IMR-90 (cell line): ENCODE results near the gene TMEM132A. TPM values are rescaled to one million over a fixed set of nuclear protein-coding genes. Genes with fewer than 3 reads are reported as not detected.

ENCODE experiments used
- ATAC-seq: fragments of 200-7000 bp; cut with Tn5 transposase; 2 replicates; pipeline ENCODE4 v1.9.1; 2020; ENCODE audit warnings: low read depth, mild to moderate bottlenecking, moderate library complexity
- BruUV-seq: library from RNA; stranded (reverse); fragments of 400-500 nt; replicated peaks from 2 replicates; lab custom pipeline; 2021; lab: Mats Ljungman, UMichigan
- CTCF ChIA-PET: fragments of 300-600 bp; formaldehyde crosslinking; extraction: SDS; loops from one replicate; lab custom pipeline; 2021; ENCODE audit warnings: antibody characterized with exemption; lab: Yijun Ruan, JAX
- POLR2A ChIA-PET: fragments of 300-600 bp; sonication (Branson Sonifier 250); formaldehyde crosslinking; loops from one replicate; lab custom pipeline; 2022; ENCODE audit warnings: antibody characterized with exemption; ENCODE audit not compliant: unreplicated experiment; lab: Charles Lee
- DNase-seq: peaks from one replicate; pipeline ENCODE4 v3.0.0; 2013
- H2AFZ ChIP-seq: replicated peaks from 2 replicates; pipeline ENCODE3; 2013; ENCODE audit warnings: low read length, mild to moderate bottlenecking; ENCODE audit not compliant: poor library complexity
- H2AK5ac ChIP-seq: 2 replicates; pipeline ENCODE4 v1.6.1; 2013; ENCODE audit warnings: low read depth, low read length, inconsistent platforms
- H2AK9ac ChIP-seq: replicated peaks from 2 replicates; pipeline ENCODE3; 2013; ENCODE audit warnings: mild to moderate bottlenecking, low read depth, low read length, moderate library complexity; ENCODE audit not compliant: poor library complexity
- H2BK120ac ChIP-seq: 2 replicates; pipeline ENCODE4 v1.6.1; 2013; ENCODE audit warnings: low read depth, low read length, inconsistent platforms
- H2BK15ac ChIP-seq: 3 replicates; pipeline ENCODE4 v1.6.1; 2013; ENCODE audit warnings: low read depth, low read length, inconsistent platforms
- H2BK20ac ChIP-seq: 2 replicates; pipeline ENCODE4 v1.6.1; 2013; ENCODE audit warnings: low read depth, mild to moderate bottlenecking, inconsistent platforms, low read length, moderate library complexity
- H2BK5ac ChIP-seq: 2 replicates; pipeline ENCODE4 v1.6.1; 2013; ENCODE audit warnings: mild to moderate bottlenecking, low read depth, low read length, inconsistent platforms; ENCODE audit not compliant: poor library complexity, severe bottlenecking
- H3K14ac ChIP-seq: replicated peaks from 2 replicates; pipeline ENCODE4 v1.6.1; 2013; ENCODE audit warnings: low read depth, low read length, inconsistent platforms
- H3K18ac ChIP-seq: 2 replicates; pipeline ENCODE4 v1.6.1; 2013; ENCODE audit warnings: low read depth, low read length, control low read depth
- H3K23ac ChIP-seq: 2 replicates; pipeline ENCODE4 v1.6.1; 2013; ENCODE audit warnings: low read depth, low read length, inconsistent platforms
- H3K27ac ChIP-seq: 2 replicates; pipeline ENCODE4 v1.5.1; 2013; ENCODE audit warnings: mild to moderate bottlenecking, control low read depth, low read length; ENCODE audit not compliant: insufficient read depth
- H3K27me3 ChIP-seq: 2 replicates; pipeline ENCODE4 v1.6.1; 2013; ENCODE audit warnings: low read length; ENCODE audit not compliant: control insufficient read depth, insufficient read depth
- H3K36me3 ChIP-seq: 2 replicates; pipeline ENCODE4 v1.6.1; 2013; ENCODE audit warnings: low read length, mixed read lengths; ENCODE audit not compliant: control insufficient read depth, insufficient read depth
- H3K4ac ChIP-seq: 2 replicates; pipeline ENCODE4 v1.6.1; 2013; ENCODE audit warnings: low read depth, low read length, inconsistent platforms
- H3K4me1 ChIP-seq: 2 replicates; pipeline ENCODE4 v1.6.1; 2013; ENCODE audit warnings: low read length, mixed read lengths; ENCODE audit not compliant: control insufficient read depth, insufficient read depth
- H3K4me2 ChIP-seq: 2 replicates; pipeline ENCODE4 v1.6.1; 2013; ENCODE audit warnings: low read depth, mild to moderate bottlenecking, control low read depth, low read length, moderate library complexity
- H3K4me3 ChIP-seq: 2 replicates; pipeline ENCODE4 v1.5.1; 2013; ENCODE audit warnings: low read depth, mild to moderate bottlenecking, control low read depth, low read length, moderate library complexity; ENCODE audit not compliant: insufficient read depth
- H3K56ac ChIP-seq: 2 replicates; pipeline ENCODE4 v1.6.1; 2013; ENCODE audit warnings: low read length, inconsistent platforms; ENCODE audit not compliant: insufficient read depth; ENCODE audit errors: extremely low read depth
- H3K79me1 ChIP-seq, 2 experiments: 2 replicates each; pipeline ENCODE4 v1.6.1; 2013; ENCODE audit warnings: low read length in 2 of 2, inconsistent platforms in 1 of 2, low read depth in 1 of 2
- H3K9ac ChIP-seq: 2 replicates; pipeline ENCODE4 v1.6.1; 2013; ENCODE audit warnings: low read depth, low read length, control low read depth
- H3K9me1 ChIP-seq: 2 replicates; pipeline ENCODE4 v1.6.1; 2013; ENCODE audit warnings: low read length, inconsistent platforms; ENCODE audit not compliant: insufficient read depth
- H3K9me3 ChIP-seq: 2 replicates; pipeline ENCODE4 v1.6.1; 2013; ENCODE audit warnings: low read length; ENCODE audit not compliant: control insufficient read depth, insufficient read depth
- H4K20me1 ChIP-seq: 2 replicates; pipeline ENCODE4 v1.6.1; 2013; ENCODE audit warnings: low read length, inconsistent platforms; ENCODE audit not compliant: insufficient read depth
- H4K5ac ChIP-seq: 2 replicates; pipeline ENCODE4 v1.6.1; 2013; ENCODE audit warnings: mild to moderate bottlenecking, low read depth, low read length, control low read depth
- H4K8ac ChIP-seq, 2 experiments: 2 replicates each; pipeline ENCODE4 v1.6.1; 2013; ENCODE audit warnings: low read depth in 2 of 2, low read length in 2 of 2, control low read depth in 1 of 2, inconsistent platforms in 1 of 2
- H4K91ac ChIP-seq: 2 replicates; pipeline ENCODE4 v1.6.1; 2013; ENCODE audit warnings: low read depth, low read length, inconsistent platforms; ENCODE audit not compliant: insufficient read depth
- CEBPB ChIP-seq: IDR thresholded peaks from 2 replicates; pipeline ENCODE4 v1.6.1; 2012; ENCODE audit warnings: low read depth, low read length, improper control_type of control experiment
- FOS ChIP-seq: fragments of 150-350 bp; IDR thresholded peaks from 2 replicates; pipeline ENCODE4 v1.6.1; 2016; ENCODE audit warnings: low read depth, low read length
- MXI1 ChIP-seq: IDR thresholded peaks from 2 replicates; pipeline ENCODE4 v1.6.1; 2012; ENCODE audit warnings: low read depth, mild to moderate bottlenecking, low read length, moderate library complexity, borderline replicate concordance
- POLR2A ChIP-seq: IDR thresholded peaks from 2 replicates; pipeline ENCODE4 v1.6.1; 2012; ENCODE audit warnings: mild to moderate bottlenecking, low read depth, low read length
- RAD21 ChIP-seq: IDR thresholded peaks from 2 replicates; pipeline ENCODE4 v1.6.1; 2012; ENCODE audit warnings: low read length, improper control_type of control experiment
- RCOR1 ChIP-seq: IDR thresholded peaks from 2 replicates; pipeline ENCODE4 v1.6.1; 2012; ENCODE audit warnings: mild to moderate bottlenecking, low read length, improper control_type of control experiment; ENCODE audit not compliant: insufficient replicate concordance
- SMC3 ChIP-seq: fragments of 150-350 bp; IDR thresholded peaks from 2 replicates; pipeline ENCODE4 v1.6.1; 2016; ENCODE audit warnings: low read depth, mild to moderate bottlenecking, antibody characterized with exemption, low read length, moderate library complexity
- WGBS, 2 experiments: methylation state at CpG; one replicate each; pipeline versions ENCODE4 v1.1.5 to v1.1.7; 2013; ENCODE audit warnings: missing lambda C conversion rate in 2 of 2; ENCODE audit not compliant: insufficient read length in 1 of 2; ENCODE audit errors: extremely low coverage in 2 of 2; 5-methylcytosine and 5-hydroxymethylcytosine counted together
- dilution Hi-C: fragments of 300-500 bp; cut with HindIII; formaldehyde crosslinking; loops from one replicate; pipeline ENCODE4 v1.14.3; 2018; ENCODE audit warnings: low sequenced_read_pairs; ENCODE audit not compliant: unreplicated experiment
- in situ Hi-C: fragments of 300-500 bp; cut with MboI; formaldehyde crosslinking; loops from 3 replicates; pipeline ENCODE4 v1.14.3; 2019; ENCODE audit warnings: low sequenced_read_pairs, inconsistent platforms, mixed read lengths
- intact Hi-C: fragments of 100-400 bp; cut with micrococcal nuclease; formaldehyde crosslinking; loops from 2 replicates; pipeline ENCODE4 v1.10.0; 2022
- polyA plus RNA-seq, 3 experiments: library from polyadenylated mRNA; depleted of rRNA; stranded (reverse); fragments of >200 nt; gene quantifications; 2 replicates each; pipeline ENCODE4 v1.2.3, GENCODE V29; 2012; ENCODE audit warnings: low replicate concordance in 1 of 3
- total RNA-seq: library from RNA; depleted of rRNA; stranded (reverse); fragments of >200 nt; gene quantifications from 2 replicates; pipeline ENCODE4 v1.2.3, GENCODE V29; 2012
- TF ChIP-seq, protein P1 (sequence below): fragments of 150-350 bp; IDR thresholded peaks from 2 replicates; pipeline ENCODE4 v1.6.1; 2016; ENCODE audit warnings: low read depth, mild to moderate bottlenecking, low read length, moderate library complexity, borderline replicate concordance
- TF ChIP-seq, protein P2 (sequence below): fragments of 150-350 bp; IDR thresholded peaks from 2 replicates; pipeline ENCODE4 v1.6.1; 2017; ENCODE audit warnings: mild to moderate bottlenecking, antibody characterized with exemption, low read length, low read depth

TMEM132A gene
- total and polyA plus RNA-seq, 2 of the 4 experiments (the other 2 are of a cell fraction) = 7.7 to 64.2 TPM

DNA sequence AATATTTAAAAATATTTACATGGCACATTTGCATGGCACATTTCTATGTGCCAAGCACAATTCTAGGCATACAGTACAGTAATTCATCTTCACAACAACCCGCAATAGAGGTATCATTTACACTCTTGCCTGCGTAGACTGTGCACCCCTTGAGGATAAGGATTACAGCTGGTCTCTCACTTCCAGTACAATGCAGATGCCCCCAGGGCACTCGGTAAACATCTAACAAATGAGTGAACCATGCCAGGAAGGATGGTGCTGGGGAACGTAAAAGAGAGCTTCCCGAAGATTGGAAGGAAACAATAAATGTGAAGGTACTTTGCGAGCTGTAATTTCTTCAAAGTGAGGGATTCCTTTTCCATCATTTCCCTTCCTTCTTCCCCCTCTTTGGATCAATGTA, 19.2 kb upstream of the TMEM132A start:
- H3K36me3 ChIP-seq = peaks cover 29% of the 10 kb centered on the region
- no peaks in the 10 kb centered on the region for H3K9me1 ChIP-seq
- H3K4me3 ChIP-seq = peak overlapping the region; percentile 69
- peaks cover 6 to 44% of the 10 kb centered on the region in 2 experiments; a peak in 3 of 4 replicates for H3K79me1 ChIP-seq
- no peak overlapping the region for H3K56ac ChIP-seq
- intact Hi-C loops (loop anchor here (5.0 kb wide), 1 partner anchor 267 kb away; no protein-coding TSS in a partner anchor), dilution Hi-C loops (no loop called here), in situ Hi-C loops (loop anchor here (25.0 kb wide), 1 partner anchor 1318 kb away; no protein-coding TSS in a partner anchor)
- peak overlapping the region; percentile 72 for H3K9ac ChIP-seq
- no peak overlapping the region for H2BK20ac ChIP-seq
- DNase-seq = no peak
- no CpG with 5 or more reads among the region's 6 CpGs for WGBS, 2 experiments
- peak overlapping the region; percentile 6; the same call in 1 of the 2 replicates for H3K4ac ChIP-seq
- no peaks in the 10 kb centered on the region for H3K9me3 ChIP-seq
- H2BK5ac ChIP-seq = peak overlapping the region; percentile 5
- peaks cover 3% of the 10 kb centered on the region for H3K27me3 ChIP-seq
- H4K91ac ChIP-seq = no peak overlapping the region
- H4K20me1 ChIP-seq = peaks cover 30% of the 10 kb centered on the region
- ChIA-PET POLR2A (no interaction called here), CTCF (interaction anchor here (2.6 kb wide), 1 partner anchor 74 kb away, joined by 12 read pairs; no protein-coding TSS in a partner anchor)
- H3K4me2 ChIP-seq = peak overlapping the region; percentile 95
- no peak overlapping the region for H3K18ac ChIP-seq
- no peak overlapping the region for H2AK5ac ChIP-seq
- H2BK120ac ChIP-seq = no peak overlapping the region
- no peak overlapping the region for H3K14ac ChIP-seq
- H2AK9ac ChIP-seq = no peak overlapping the region
- no peak overlapping the region for H4K5ac ChIP-seq
- H3K4me1 ChIP-seq = peaks cover 3% of the 10 kb centered on the region; the same call in 1 of the 2 replicates
- TSS peak; percentile 61 for BruUV-seq
- H3K27ac ChIP-seq = peak overlapping the region; percentile 42; the same call in 1 of the 2 replicates
- H2AFZ ChIP-seq = no peak overlapping the region
- H3K23ac ChIP-seq = no peak overlapping the region
- ATAC-seq = no peak
- no peak overlapping the region for H2BK15ac ChIP-seq
- TF ChIP-seq SMC3 (no peak), FOS (no peak), CEBPB (no peak), MXI1 (no peak), RAD21 (no peak), POLR2A (no peak), RCOR1 (no peak)
- TF ChIP-seq, protein P1, sequence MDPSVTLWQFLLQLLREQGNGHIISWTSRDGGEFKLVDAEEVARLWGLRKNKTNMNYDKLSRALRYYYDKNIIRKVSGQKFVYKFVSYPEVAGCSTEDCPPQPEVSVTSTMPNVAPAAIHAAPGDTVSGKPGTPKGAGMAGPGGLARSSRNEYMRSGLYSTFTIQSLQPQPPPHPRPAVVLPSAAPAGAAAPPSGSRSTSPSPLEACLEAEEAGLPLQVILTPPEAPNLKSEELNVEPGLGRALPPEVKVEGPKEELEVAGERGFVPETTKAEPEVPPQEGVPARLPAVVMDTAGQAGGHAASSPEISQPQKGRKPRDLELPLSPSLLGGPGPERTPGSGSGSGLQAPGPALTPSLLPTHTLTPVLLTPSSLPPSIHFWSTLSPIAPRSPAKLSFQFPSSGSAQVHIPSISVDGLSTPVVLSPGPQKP = no peak
- TF ChIP-seq, protein P2, sequence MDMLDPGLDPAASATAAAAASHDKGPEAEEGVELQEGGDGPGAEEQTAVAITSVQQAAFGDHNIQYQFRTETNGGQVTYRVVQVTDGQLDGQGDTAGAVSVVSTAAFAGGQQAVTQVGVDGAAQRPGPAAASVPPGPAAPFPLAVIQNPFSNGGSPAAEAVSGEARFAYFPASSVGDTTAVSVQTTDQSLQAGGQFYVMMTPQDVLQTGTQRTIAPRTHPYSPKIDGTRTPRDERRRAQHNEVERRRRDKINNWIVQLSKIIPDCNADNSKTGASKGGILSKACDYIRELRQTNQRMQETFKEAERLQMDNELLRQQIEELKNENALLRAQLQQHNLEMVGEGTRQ = no peak
- H4K8ac ChIP-seq = no peak overlapping the region; a peak in 1 of 4 replicates
